ENCODE measurements around the gene ADGRG6.

GRCh38 chr6:142463988-142464387 lies 162.2 kb downstream of the ADGRG6 start:
- TF ChIP-seq ATF1 (CRISPR knock-in tag; IDR thresholded peaks at IDR 0.05) (no peak), CTCF (IDR thresholded peaks at IDR 0.05) (no peak), PRDM15 (CRISPR knock-in tag; IDR thresholded peaks at IDR 0.05) (no peak), HMGA2 (CRISPR knock-in tag; IDR thresholded peaks at IDR 0.05) (no peak), USF1 (CRISPR knock-in tag; IDR thresholded peaks at IDR 0.05) (no peak), ATF3 (CRISPR knock-in tag; conservative IDR thresholded peaks at IDR 0.05) (no peak), ETV6 (CRISPR knock-in tag; IDR thresholded peaks at IDR 0.05) (no peak), TEAD4 (CRISPR knock-in tag; IDR thresholded peaks at IDR 0.05) (no peak), FOXK1 (CRISPR knock-in tag; IDR thresholded peaks at IDR 0.05) (no peak), NFATC4 (CRISPR knock-in tag; IDR thresholded peaks at IDR 0.05) (no peak)
